PC-9 (cell line): Measurements from ENCODE around the gene APBB1IP. TPM values are rescaled to one million over a fixed set of nuclear protein-coding genes. Genes with fewer than 3 reads are reported as not detected.

Experiments
- BruUV-seq: library from RNA; stranded (reverse); fragments of 400-500 nt; replicated peaks from 2 replicates; lab custom pipeline; 2021; lab: Mats Ljungman, UMichigan
- CTCF ChIA-PET: fragments of 300-600 bp; sonication (Branson Sonifier 250); formaldehyde crosslinking; loops from one replicate; lab custom pipeline; 2022; ENCODE audit warnings: antibody characterized with exemption; lab: Charles Lee
- POLR2A ChIA-PET: fragments of 300-600 bp; sonication (Branson Sonifier 250); formaldehyde crosslinking; loops from one replicate; lab custom pipeline; 2022; ENCODE audit warnings: antibody characterized with exemption; ENCODE audit not compliant: unreplicated experiment; lab: Charles Lee
- DNase-seq, 2 experiments: peaks; one replicate each; pipeline versions ENCODE4 v3.0.0 to v3.0.0-alpha.2; 2015 to 2022; ENCODE audit warnings: mixed read lengths in 1 of 2
- H2AFZ ChIP-seq: fragments of 200-600 bp; sonication (generic); 2 replicates; pipeline ENCODE4 v1.8.1; 2017; ENCODE audit warnings: antibody characterized with exemption
- H3F3A ChIP-seq: fragments of 200-600 bp; sonication (generic); 2 replicates; pipeline ENCODE4 v1.8.1; 2017; ENCODE audit warnings: antibody characterized with exemption, mild to moderate bottlenecking, low read depth; ENCODE audit not compliant: insufficient read depth
- H3K27ac ChIP-seq: fragments of 200-600 bp; sonication (generic); 2 replicates; pipeline ENCODE4 v1.6.1; 2016; ENCODE audit warnings: mixed run types
- H3K27me3 ChIP-seq: fragments of 200-600 bp; sonication (generic); 2 replicates; pipeline ENCODE4 v1.6.1; 2016; ENCODE audit warnings: low read depth, mixed run types; ENCODE audit not compliant: insufficient read depth
- H3K36me3 ChIP-seq: fragments of 200-600 bp; sonication (generic); 2 replicates; pipeline ENCODE4 v1.6.1; 2016; ENCODE audit warnings: low read depth, mixed run types
- H3K4me1 ChIP-seq: fragments of 200-600 bp; sonication (generic); replicated peaks from 2 replicates; pipeline ENCODE4 v1.6.1; 2016; ENCODE audit warnings: mixed run types; ENCODE audit not compliant: insufficient read depth
- H3K4me2 ChIP-seq: fragments of 200-600 bp; sonication (generic); 2 replicates; pipeline ENCODE4 v1.6.1; 2017; ENCODE audit warnings: mixed run types
- H3K4me3 ChIP-seq: fragments of 200-600 bp; sonication (generic); 2 replicates; pipeline ENCODE4 v1.6.1; 2016; ENCODE audit warnings: mixed run types
- H3K79me2 ChIP-seq: fragments of 200-600 bp; sonication (generic); 2 replicates; pipeline ENCODE4 v1.6.1; 2017; ENCODE audit warnings: low read depth, mixed run types
- H3K9me2 ChIP-seq: fragments of 200-600 bp; sonication (generic); 2 replicates; pipeline ENCODE4 v1.8.1; 2017; ENCODE audit warnings: mild to moderate bottlenecking; ENCODE audit not compliant: insufficient read depth
- H3K9me3 ChIP-seq: fragments of 200-600 bp; sonication (generic); 2 replicates; pipeline ENCODE4 v1.8.1; 2016; ENCODE audit warnings: low read depth; ENCODE audit not compliant: insufficient read depth
- H4K20me1 ChIP-seq: fragments of 200-600 bp; sonication (generic); 2 replicates; pipeline ENCODE4 v1.8.1; 2017; ENCODE audit not compliant: insufficient read depth
- CTCF ChIP-seq: fragments of 200-600 bp; sonication (generic); conservative IDR thresholded peaks from 2 replicates; pipeline ENCODE4 v1.6.1; 2017; ENCODE audit warnings: mixed run types, antibody characterized with exemption, mild to moderate bottlenecking, moderate library complexity
- EZH2 ChIP-seq: fragments of 200-600 bp; sonication (generic); IDR thresholded peaks from 2 replicates; pipeline ENCODE4 v1.8.0; 2017; ENCODE audit warnings: antibody characterized with exemption, low read depth
- intact Hi-C: fragments of 100-400 bp; cut with micrococcal nuclease; formaldehyde crosslinking; loops from one replicate; pipeline ENCODE4 v1.10.0; 2022; ENCODE audit not compliant: unreplicated experiment
- total RNA-seq: library from RNA; stranded (reverse); gene quantifications from 2 replicates; pipeline ENCODE4 v1.2.3, GENCODE V29; 2021

APBB1IP gene
- total RNA-seq, 1 experiment from 2014 or later: not detected

- intact Hi-C loops: no loop called here
- Histone ChIP-seq H3K4me1 (no peaks in the 10 kb centered on the region), H3F3A (no peaks in the 10 kb centered on the region), H3K79me2 (no peaks in the 10 kb centered on the region), H2AFZ (no peak overlapping the region), H3K4me3 (no peak overlapping the region), H3K4me2 (no peak overlapping the region), H3K27me3 (no peaks in the 10 kb centered on the region), H3K9me3 (no peaks in the 10 kb centered on the region), H3K27ac (no peak overlapping the region), H4K20me1 (no peaks in the 10 kb centered on the region), H3K9me2 (no peaks in the 10 kb centered on the region), H3K36me3 (no peaks in the 10 kb centered on the region)
- no peak for TF ChIP-seq EZH2
- TF ChIP-seq CTCF: no peak
- ChIA-PET POLR2A (no interaction called here), CTCF (no interaction called here)
- no TSS peak for BruUV-seq
- no peak for DNase-seq
Observed at GRCh38 chr10:26408858-26409494, 29.2 kb upstream of the APBB1IP start.

GRCh38 chr10:26410356-26410755 is 27.8 kb upstream of the APBB1IP start:
- DNase-seq: no peak
- no peak overlapping the region for H3K4me3 ChIP-seq
- H2AFZ ChIP-seq: no peak overlapping the region
- POLR2A ChIA-PET: interaction anchor here (0.6 kb wide), 1 partner anchor 580 kb away, joined by 6 read pairs; no protein-coding TSS in a partner anchor
- intact Hi-C loops: no loop called here
- H4K20me1 ChIP-seq: no peaks in the 10 kb centered on the region
- H3K9me2 ChIP-seq: no peaks in the 10 kb centered on the region
- CTCF ChIA-PET: no interaction called here
- TF ChIP-seq EZH2: no peak
- no peak for TF ChIP-seq CTCF
- no peak overlapping the region for H3K4me2 ChIP-seq
- no peaks in the 10 kb centered on the region for H3K9me3 ChIP-seq
- H3F3A ChIP-seq: no peaks in the 10 kb centered on the region
- no peaks in the 10 kb centered on the region for H3K27me3 ChIP-seq
- no peaks in the 10 kb centered on the region for H3K4me1 ChIP-seq
- H3K27ac ChIP-seq: no peak overlapping the region
- H3K79me2 ChIP-seq: no peaks in the 10 kb centered on the region
- no peaks in the 10 kb centered on the region for H3K36me3 ChIP-seq
- no TSS peak for BruUV-seq

- Histone ChIP-seq H3K27ac (no peak overlapping the region), H4K20me1 (no peaks in the 10 kb centered on the region), H3F3A (no peaks in the 10 kb centered on the region), H3K27me3 (no peaks in the 10 kb centered on the region), H3K9me2 (no peaks in the 10 kb centered on the region), H3K4me2 (no peak overlapping the region), H2AFZ (no peak overlapping the region), H3K9me3 (no peaks in the 10 kb centered on the region), H3K36me3 (no peaks in the 10 kb centered on the region), H3K79me2 (no peaks in the 10 kb centered on the region), H3K4me1 (no peaks in the 10 kb centered on the region), H3K4me3 (no peak overlapping the region)
- BruUV-seq: no TSS peak
- intact Hi-C loops: no loop called here
- no peak for DNase-seq
- POLR2A ChIA-PET: no interaction called here
- TF ChIP-seq EZH2 (no peak), CTCF (no peak)
- CTCF ChIA-PET: no interaction called here
Observed at GRCh38 chr10:26412932-26413331, 25.2 kb upstream of the APBB1IP start.
